Measurements from ENCODE around the gene RMND5A. TPM values are rescaled to one million over a fixed set of nuclear protein-coding genes. Genes with fewer than 3 reads are reported as not detected.

Gene RMND5A
- total RNA-seq, 2 experiments from 2014 or later, result 34.4 to 35.2 TPM

GRCh38 chr2:86788165-86788564, 68.1 kb downstream of the RMND5A start:
- Mint-ChIP-seq H3K27me3 (ENCODE audit: low read depth) (no peaks in the 10 kb centered on the region), H3K9me3 (ENCODE audit: insufficient read depth) (no peaks in the 10 kb centered on the region), H3K27ac (peak overlapping the region; percentile 99), H3K36me3 (ENCODE audit: low read depth) (peaks cover 81% of the 10 kb centered on the region), H3K4me3 (peak overlapping the region; percentile 95), H3K4me1 (ENCODE audit: low read depth) (peaks cover 63% of the 10 kb centered on the region)
- DNase-seq (no peak), ATAC-seq (no peak)
- ChIA-PET CTCF (interaction anchor here (1.3 to 19.7 kb wide), 2 partner anchors 19 to 23 kb away, joined by 4 to 243 read pairs; no protein-coding TSS in a partner anchor), POLR2A (interaction anchor here (0.6 to 7.9 kb wide), 6 partner anchors 8 to 1461 kb away, joined by 3 to 164 read pairs (median 3); no protein-coding TSS in a partner anchor)

DNA sequence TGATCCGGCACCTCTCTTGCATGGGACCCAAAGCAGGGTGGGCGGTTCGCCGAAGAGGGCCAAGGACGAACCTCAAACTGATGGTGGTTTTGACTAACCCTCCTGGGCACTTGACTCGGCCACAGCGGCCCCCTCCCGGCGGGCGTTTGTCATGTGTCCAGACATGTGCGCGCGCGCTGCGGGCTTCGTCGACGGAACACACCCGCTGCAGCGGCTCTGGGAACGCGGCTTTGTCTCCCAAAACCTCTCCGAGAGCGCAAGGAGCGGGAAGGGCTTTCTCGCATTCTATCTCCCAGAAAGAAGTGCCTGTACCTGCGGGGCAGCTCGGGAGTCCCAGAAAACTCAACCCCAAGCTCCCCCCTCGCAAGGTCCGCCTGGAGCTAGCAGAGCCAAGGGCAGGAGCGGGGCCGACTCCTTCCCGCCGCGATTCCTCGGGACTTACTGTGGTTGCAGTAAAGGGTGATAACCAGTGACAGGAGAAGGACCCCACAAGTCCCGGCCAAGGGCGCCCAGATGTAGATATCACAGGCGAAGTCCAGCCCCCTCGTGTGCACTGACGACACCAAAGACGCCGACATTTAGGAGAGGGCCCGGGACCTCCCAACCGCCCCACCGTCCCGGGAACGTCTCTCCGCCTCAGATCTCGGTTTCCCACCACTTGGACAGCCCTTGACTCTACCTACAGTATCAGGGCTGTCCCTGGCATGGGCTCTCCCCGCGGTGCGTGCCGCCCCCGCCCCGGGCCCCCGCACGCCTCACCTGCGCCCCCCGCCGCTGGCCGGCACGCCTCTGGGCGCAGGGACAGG, 69.0 kb downstream of the RMND5A start:
- Mint-ChIP-seq H3K36me3 (ENCODE audit: low read depth) (peaks cover 74% of the 10 kb centered on the region), H3K4me3 (peak overlapping the region; percentile 95), H3K4me1 (ENCODE audit: low read depth) (peaks cover 63% of the 10 kb centered on the region), H3K9me3 (ENCODE audit: insufficient read depth) (no peaks in the 10 kb centered on the region), H3K27me3 (ENCODE audit: low read depth) (no peaks in the 10 kb centered on the region), H3K27ac (peak overlapping the region; percentile 99)
- POLR2A ChIA-PET, result interaction anchor here (1.3 to 9.9 kb wide), 3 partner anchors 18 to 35 kb away, joined by 4 to 329 read pairs (median 41); no protein-coding TSS in a partner anchor
- ATAC-seq, result no peak
- peak; percentile 75 for DNase-seq
- CTCF ChIA-PET, result interaction anchor here (19.7 kb wide), 1 partner anchor 18 kb away, joined by 243 read pairs; no protein-coding TSS in a partner anchor

- H3K4me3 Mint-ChIP-seq, result peak overlapping the region; percentile 95
- H3K4me1 Mint-ChIP-seq (ENCODE audit: low read depth), result peaks cover 63% of the 10 kb centered on the region
- ATAC-seq, result no peak
- no peaks in the 10 kb centered on the region for H3K9me3 Mint-ChIP-seq (ENCODE audit: insufficient read depth)
- DNase-seq, result no peak
- H3K36me3 Mint-ChIP-seq (ENCODE audit: low read depth), result peaks cover 68% of the 10 kb centered on the region
- ChIA-PET POLR2A (interaction anchor here (1.3 to 9.9 kb wide), 4 partner anchors 10 to 34 kb away, joined by 4 to 329 read pairs (median 24); no protein-coding TSS in a partner anchor), CTCF (interaction anchor here (19.7 kb wide), 1 partner anchor 18 kb away, joined by 243 read pairs; no protein-coding TSS in a partner anchor)
- H3K27ac Mint-ChIP-seq, result peak overlapping the region; percentile 99
- no peaks in the 10 kb centered on the region for H3K27me3 Mint-ChIP-seq (ENCODE audit: low read depth)
Observed at GRCh38 chr2:86789687-86790133, 69.6 kb downstream of the RMND5A start.

DNA sequence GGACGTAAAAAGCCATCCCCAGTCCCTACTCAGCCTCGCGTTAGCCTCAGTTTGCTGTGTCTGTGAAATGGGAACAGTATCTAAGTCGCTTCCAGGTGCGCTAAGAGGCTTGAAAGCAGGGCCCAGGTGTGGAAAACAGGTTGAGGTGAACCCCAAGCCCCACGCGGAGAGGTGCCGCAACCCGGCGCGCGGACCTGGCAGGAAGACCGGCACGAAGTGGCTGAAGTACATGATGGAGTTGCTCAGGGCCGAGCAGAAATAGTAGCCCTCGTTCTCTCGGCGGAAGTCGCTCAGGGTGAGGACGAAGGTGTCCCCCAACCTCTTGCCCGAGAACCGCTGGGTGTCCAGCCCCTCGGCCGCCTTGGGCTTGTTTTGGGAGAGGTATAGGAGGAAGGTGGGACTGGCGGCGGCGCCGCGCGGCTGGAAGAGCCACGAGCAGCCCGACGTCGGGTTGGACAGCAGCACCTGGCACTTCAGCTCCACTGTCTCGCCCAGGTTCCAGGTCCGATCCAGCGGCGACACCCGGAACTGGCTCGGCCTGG, 70.1 kb downstream of the RMND5A start:
- Mint-ChIP-seq H3K36me3 (ENCODE audit: low read depth) (peaks cover 66% of the 10 kb centered on the region), H3K27ac (peak overlapping the region; percentile 99)
- ATAC-seq, result peak; percentile 5

DNA sequence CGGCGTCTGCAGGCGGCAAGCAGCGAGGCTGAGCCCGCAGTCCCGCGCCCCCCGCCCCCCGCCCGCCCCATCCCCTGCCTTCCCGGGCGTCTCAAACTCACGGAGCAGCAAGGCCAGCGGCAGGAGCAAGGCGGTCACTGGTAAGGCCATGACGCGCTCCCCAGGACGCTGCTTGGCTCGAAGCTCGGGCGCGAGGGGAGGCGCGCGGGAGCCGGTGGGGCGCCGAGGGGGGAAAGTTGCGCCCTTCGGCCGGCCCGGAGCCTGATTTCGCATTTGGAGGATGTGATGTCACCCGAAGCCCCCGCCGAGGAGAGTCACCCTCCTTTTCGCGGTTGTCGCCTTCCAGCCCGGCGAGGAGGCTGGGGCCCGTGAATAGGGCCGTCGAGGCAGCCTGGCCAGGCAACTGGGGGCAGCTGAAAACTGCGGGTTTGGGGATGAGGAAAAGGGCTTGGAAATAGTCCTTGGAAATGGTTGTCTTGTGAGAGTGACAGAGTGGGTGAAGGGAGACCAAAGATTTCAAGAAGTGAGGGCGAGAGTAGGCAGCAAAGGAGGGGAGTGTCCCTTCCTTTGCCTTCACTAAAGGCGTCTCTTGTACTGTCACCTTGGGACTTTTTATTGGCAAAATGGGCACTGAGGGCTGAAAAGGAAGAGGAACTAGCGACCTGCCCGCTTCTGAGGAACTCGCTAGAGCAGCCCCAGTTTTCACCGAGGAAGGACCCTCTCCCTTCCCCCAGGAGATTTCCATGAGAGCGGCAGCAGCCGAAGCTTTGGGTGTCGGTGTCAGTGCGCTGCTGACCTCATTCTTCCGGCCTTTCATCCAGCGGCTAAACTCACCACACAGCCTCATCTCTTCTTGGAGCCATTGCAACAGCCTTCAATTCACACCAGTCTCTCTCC, 70.8 kb downstream of the RMND5A start, which contains the start of gene CD8A:
Gene CD8A (minus strand): TSS at position 238 of the 897 bp plus-strand sequence. CDS start 88 bp downstream, at position 150.
- CTCF ChIA-PET, result interaction anchor here (0.9 to 19.7 kb wide), 6 partner anchors 17 to 168 kb away, joined by 3 to 243 read pairs (median 4); no protein-coding TSS in a partner anchor
- DNase-seq, result peak; percentile 91
- peak; percentile 41 for ATAC-seq
- POLR2A ChIA-PET, result interaction anchor here (0.6 to 9.9 kb wide), 15 partner anchors 9 to 754 kb away, joined by 3 to 329 read pairs (median 6); no protein-coding TSS in a partner anchor
- peak within 1 kb of the TSS; percentile 99 for H3K27ac Mint-ChIP-seq
- peaks cover 66% of the 10 kb centered on the region for H3K36me3 Mint-ChIP-seq (ENCODE audit: low read depth)
- H3K4me3 Mint-ChIP-seq, result peak within 1 kb of the TSS; percentile 95
- H3K27me3 Mint-ChIP-seq (ENCODE audit: low read depth), result no peaks in the 10 kb centered on the region
- peaks cover 5% of the 10 kb centered on the region for H3K9me3 Mint-ChIP-seq (ENCODE audit: insufficient read depth)
- H3K4me1 Mint-ChIP-seq (ENCODE audit: low read depth), result peaks cover 63% of the 10 kb centered on the region

More for the DNA sequence above, 70.1 kb downstream of the RMND5A start:
- Mint-ChIP-seq H3K4me3 (peak overlapping the region; percentile 95), H3K27me3 (ENCODE audit: low read depth) (no peaks in the 10 kb centered on the region), H3K9me3 (ENCODE audit: insufficient read depth) (no peaks in the 10 kb centered on the region), H3K4me1 (ENCODE audit: low read depth) (peaks cover 63% of the 10 kb centered on the region)
- ChIA-PET POLR2A (interaction anchor here (1.4 to 9.9 kb wide), 7 partner anchors 9 to 168 kb away, joined by 5 to 329 read pairs (median 6); no protein-coding TSS in a partner anchor), CTCF (interaction anchor here (19.7 kb wide), 1 partner anchor 17 kb away, joined by 243 read pairs; no protein-coding TSS in a partner anchor)
- peak; percentile 50 for DNase-seq

DNA sequence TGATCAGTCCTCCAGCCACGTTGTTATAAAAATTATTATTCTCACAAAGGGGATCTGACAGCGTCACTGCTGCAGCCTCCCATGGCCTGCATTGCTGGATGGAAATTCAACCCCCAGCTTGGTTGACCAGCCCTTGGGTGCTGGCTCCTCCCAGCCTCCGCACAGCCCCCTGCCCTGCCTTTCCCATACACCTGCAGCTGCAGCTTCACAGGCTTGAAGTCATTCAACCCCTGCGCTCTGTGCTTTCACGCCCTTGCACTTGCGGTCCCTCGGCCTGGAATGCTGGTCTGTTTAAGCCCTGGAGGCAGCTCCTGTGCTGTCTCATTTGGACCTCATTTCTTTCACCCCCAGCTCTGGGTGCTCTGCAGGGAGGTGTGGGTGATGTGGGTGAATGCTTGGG, 71.5 kb downstream of the RMND5A start:
- DNase-seq (no peak), ATAC-seq (peak; percentile 7)
- peak overlapping the region; percentile 99 for H3K27ac Mint-ChIP-seq
- peaks cover 66% of the 10 kb centered on the region for H3K36me3 Mint-ChIP-seq (ENCODE audit: low read depth)
- H3K4me1 Mint-ChIP-seq (ENCODE audit: low read depth), result peaks cover 59% of the 10 kb centered on the region
- ChIA-PET CTCF (interaction anchor here (0.9 to 19.7 kb wide), 6 partner anchors 16 to 169 kb away, joined by 3 to 243 read pairs (median 4); no protein-coding TSS in a partner anchor), POLR2A (interaction anchor here (0.6 to 9.9 kb wide), 15 partner anchors 8 to 754 kb away, joined by 3 to 329 read pairs (median 6); no protein-coding TSS in a partner anchor)
- H3K4me3 Mint-ChIP-seq, result peak overlapping the region; percentile 95
- peaks cover 11% of the 10 kb centered on the region for H3K9me3 Mint-ChIP-seq (ENCODE audit: insufficient read depth)
- no peaks in the 10 kb centered on the region for H3K27me3 Mint-ChIP-seq (ENCODE audit: low read depth)

GRCh38 chr2:86793752-86794151, 73.7 kb downstream of the RMND5A start:
- peak overlapping the region; percentile 76 for H3K4me3 Mint-ChIP-seq
- POLR2A ChIA-PET, result interaction anchor here (1.8 to 9.9 kb wide), 3 partner anchors 8 to 32 kb away, joined by 8 to 329 read pairs (median 15); no protein-coding TSS in a partner anchor
- peaks cover 19% of the 10 kb centered on the region for H3K9me3 Mint-ChIP-seq (ENCODE audit: insufficient read depth)
- no peaks in the 10 kb centered on the region for H3K27me3 Mint-ChIP-seq (ENCODE audit: low read depth)
- ATAC-seq, result peak; percentile 13
- peak overlapping the region; percentile 96 for H3K27ac Mint-ChIP-seq
- CTCF ChIA-PET, result interaction anchor here (1.6 to 19.7 kb wide), 4 partner anchors 8 to 30 kb away, joined by 11 to 243 read pairs (median 14); no protein-coding TSS in a partner anchor
- peak; percentile 83 for DNase-seq
- peaks cover 63% of the 10 kb centered on the region for H3K36me3 Mint-ChIP-seq (ENCODE audit: low read depth)
- H3K4me1 Mint-ChIP-seq (ENCODE audit: low read depth), result peaks cover 50% of the 10 kb centered on the region

GRCh38 chr2:86794861-86795260, 74.8 kb downstream of the RMND5A start:
- no peaks in the 10 kb centered on the region for H3K27me3 Mint-ChIP-seq (ENCODE audit: low read depth)
- peaks cover 19% of the 10 kb centered on the region for H3K9me3 Mint-ChIP-seq (ENCODE audit: insufficient read depth)
- ChIA-PET CTCF (interaction anchor here (1.6 to 19.7 kb wide), 3 partner anchors 9 to 30 kb away, joined by 11 to 243 read pairs (median 15); no protein-coding TSS in a partner anchor), POLR2A (interaction anchor here (0.9 to 9.9 kb wide), 5 partner anchors 9 to 31 kb away, joined by 3 to 329 read pairs (median 8); no protein-coding TSS in a partner anchor)
- H3K4me1 Mint-ChIP-seq (ENCODE audit: low read depth), result peaks cover 50% of the 10 kb centered on the region
- DNase-seq (peak; percentile 73), ATAC-seq (peak; percentile 32)
- peak overlapping the region; percentile 76 for H3K4me3 Mint-ChIP-seq
- H3K27ac Mint-ChIP-seq, result peak overlapping the region; percentile 96
- H3K36me3 Mint-ChIP-seq (ENCODE audit: low read depth), result peaks cover 57% of the 10 kb centered on the region

DNA sequence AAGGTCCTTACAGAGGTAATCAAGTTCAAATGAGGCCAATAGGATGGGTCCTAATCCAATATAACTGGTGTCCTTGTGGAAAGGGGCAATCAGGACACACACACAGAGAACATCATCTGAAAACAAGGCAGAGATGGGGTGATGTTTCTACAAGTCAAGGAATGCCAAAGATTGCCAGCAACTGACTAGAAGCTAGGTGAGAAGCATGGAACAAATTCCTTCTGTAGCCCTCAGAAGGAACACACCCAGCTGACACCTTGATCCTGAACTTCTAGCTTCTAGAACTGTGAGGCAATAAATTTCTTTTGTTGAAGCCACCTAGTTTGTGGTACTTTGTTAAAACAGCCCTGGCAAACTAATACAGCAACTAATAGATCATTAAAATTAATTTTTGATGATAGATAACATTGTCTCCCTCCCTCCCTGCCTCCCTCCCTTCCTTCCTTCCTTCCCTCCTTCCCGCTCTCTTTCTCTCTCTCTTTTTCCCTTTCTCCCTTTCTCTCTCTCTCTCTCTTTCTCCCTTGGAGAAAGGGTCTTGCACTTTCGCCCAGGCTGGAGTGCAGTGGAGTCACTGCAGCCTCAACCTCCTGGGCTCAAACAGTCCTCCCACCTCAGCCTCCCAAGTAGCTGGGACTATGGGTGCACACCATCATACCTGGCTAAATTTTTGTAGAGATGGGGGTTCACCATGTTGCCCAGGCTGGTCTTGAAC, 80.9 kb downstream of the RMND5A start:
- no peak overlapping the region for H3K27ac Mint-ChIP-seq
- ChIA-PET POLR2A (no interaction called here), CTCF (no interaction called here)

More for the DNA sequence above, 80.9 kb downstream of the RMND5A start:
- peak; percentile 7 for DNase-seq
- peaks cover 43% of the 10 kb centered on the region for H3K36me3 Mint-ChIP-seq (ENCODE audit: low read depth)
- ATAC-seq, result no peak
- peaks cover 13% of the 10 kb centered on the region for H3K9me3 Mint-ChIP-seq (ENCODE audit: insufficient read depth)
- no peak overlapping the region for H3K4me3 Mint-ChIP-seq
- H3K4me1 Mint-ChIP-seq (ENCODE audit: low read depth), result peaks cover 25% of the 10 kb centered on the region
- no peaks in the 10 kb centered on the region for H3K27me3 Mint-ChIP-seq (ENCODE audit: low read depth)

Measured in activated CD8-positive, alpha-beta T cell treated with anti-CD3 and anti-CD28 coated beads, Interleukin-2, amount 10 ng/mL, durations not matched to agents 7 days and 5 days (primary cell).